ENCODE results near the gene FBXL20. TPM values are rescaled to one million over a fixed set of nuclear protein-coding genes. Genes with fewer than 3 reads are reported as not detected.

FBXL20 gene
- total and polyA plus RNA-seq, 10 of the 15 experiments (the other 5 are each of a cell fraction or from before 2014, with no cell fraction given): 1.2 to 8.3 (median 4.4) TPM

GRCh38 chr17:39402244-39402889, 941 bp upstream of the FBXL20 start (continued):
- TF ChIP-seq SKIL (IDR thresholded peaks at IDR 0.05; ENCODE audit: low read depth, poor library complexity, severe bottlenecking): no peak
- TF ChIP-seq PBX3 (IDR thresholded peaks at IDR 0.05; ENCODE audit: insufficient replicate concordance, low read depth, low read length): no peak
- no peak for TF ChIP-seq ASH2L (IDR thresholded peaks at IDR 0.05; ENCODE audit: borderline replicate concordance, low read depth)
- no peak for TF ChIP-seq ELK1 (IDR thresholded peaks at IDR 0.05; ENCODE audit: low read depth, low read length)
- peak; percentile 19 for TF ChIP-seq NBN (IDR thresholded peaks at IDR 0.05)
- no peak for TF ChIP-seq HDGF (IDR thresholded peaks at IDR 0.05)
- peak; percentile 84 for TF ChIP-seq ATF7 (IDR thresholded peaks at IDR 0.05; ENCODE audit: low read depth)
- peak; percentile 87 for TF ChIP-seq SP1 (IDR thresholded peaks at IDR 0.05; ENCODE audit: low read depth, low read length)
- no peak for TF ChIP-seq STAT3 (IDR thresholded peaks at IDR 0.05; ENCODE audit: low read depth, low read length)
- TF ChIP-seq CHD2 (IDR thresholded peaks at IDR 0.05; ENCODE audit: borderline replicate concordance, low read depth, low read length): peak; percentile 76; the same call in 1 of the 2 replicates
- no peak for TF ChIP-seq STAT1 (conservative IDR thresholded peaks at IDR 0.05)
- TF ChIP-seq RAD21 (IDR thresholded peaks at IDR 0.05; ENCODE audit: insufficient read depth, low read depth, low read length): no peak
- TF ChIP-seq MEF2B (IDR thresholded peaks at IDR 0.05; ENCODE audit: partially characterized antibody, poor library complexity, severe bottlenecking): no peak
- no peak for TF ChIP-seq BACH1 (IDR thresholded peaks at IDR 0.05; ENCODE audit: borderline replicate concordance)
- no peak for TF ChIP-seq FOXK2 (IDR thresholded peaks at IDR 0.05)
- no peak for TF ChIP-seq NFIC (IDR thresholded peaks at IDR 0.05; ENCODE audit: low read depth, low read length)
- TF ChIP-seq E4F1 (IDR thresholded peaks at IDR 0.05; ENCODE audit: borderline replicate concordance, partially characterized antibody): no peak
- TF ChIP-seq CBX3 (IDR thresholded peaks at IDR 0.05; ENCODE audit: borderline replicate concordance, low read depth): no peak
- TF ChIP-seq DPF2 (IDR thresholded peaks at IDR 0.05): no peak
- no peak for TF ChIP-seq MEF2A (IDR thresholded peaks at IDR 0.05; ENCODE audit: insufficient read depth, low read depth, low read length)
- peak; percentile 94 for TF ChIP-seq E2F4 (IDR thresholded peaks at IDR 0.05; ENCODE audit: low read depth, low read length)
- no peak for TF ChIP-seq CHD4 (IDR thresholded peaks at IDR 0.05)
- TF ChIP-seq SIN3A (IDR thresholded peaks at IDR 0.05; ENCODE audit: low read depth, low read length): peak; percentile 97
- TF ChIP-seq PAX5 (IDR thresholded peaks at IDR 0.05; ENCODE audit: borderline replicate concordance, low read depth, low read length): 0 out of 2 replicates have a peak, but pooled peaks have one; percentile 12
- TF ChIP-seq SREBF1 (IDR thresholded peaks at IDR 0.05; ENCODE audit: low read length): no peak

Measured in GM12878 (cell line).